ENCODE data around the gene SPAG4.

Gene SPAG4

DNA sequence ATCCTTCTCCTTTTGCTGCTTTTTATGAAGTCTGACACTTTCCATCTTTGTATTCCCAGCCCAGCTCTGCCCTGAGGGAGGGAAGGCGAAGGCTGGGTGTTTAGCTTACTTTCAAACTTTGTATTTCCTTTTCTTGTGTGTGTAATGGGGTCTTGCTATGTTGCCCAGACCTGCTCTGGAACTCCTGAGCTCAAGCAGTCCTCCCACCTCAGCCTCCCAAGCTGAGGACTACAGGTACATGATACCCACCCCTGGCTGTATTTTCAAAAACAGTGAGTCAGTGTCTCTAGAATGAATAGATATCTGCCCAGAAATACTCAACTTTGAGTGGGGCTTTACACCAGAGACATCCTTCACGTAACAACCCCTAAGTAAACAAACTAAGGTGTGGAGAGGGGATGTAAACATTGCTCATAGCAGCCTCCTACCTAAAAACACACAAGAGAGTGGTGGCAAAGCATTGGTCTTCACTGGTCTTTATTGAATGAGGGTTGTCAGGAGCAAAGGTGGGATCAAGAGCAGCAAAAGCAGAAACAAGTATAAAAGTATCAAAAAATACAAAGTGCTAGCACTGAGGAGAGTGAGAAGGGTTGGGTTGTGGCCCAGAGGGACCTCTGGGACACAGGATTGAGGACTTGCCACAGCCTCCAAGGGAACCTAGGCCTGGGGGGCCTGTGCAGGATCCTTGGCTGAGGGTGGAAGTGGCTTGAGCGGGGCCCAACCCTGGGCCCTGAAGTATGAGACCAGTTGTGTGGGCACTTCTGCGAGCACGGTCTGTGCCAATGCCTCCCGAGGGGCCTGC lies 10.2 kb downstream of the SPAG4 start:
- DNase-seq: no peak

DNA sequence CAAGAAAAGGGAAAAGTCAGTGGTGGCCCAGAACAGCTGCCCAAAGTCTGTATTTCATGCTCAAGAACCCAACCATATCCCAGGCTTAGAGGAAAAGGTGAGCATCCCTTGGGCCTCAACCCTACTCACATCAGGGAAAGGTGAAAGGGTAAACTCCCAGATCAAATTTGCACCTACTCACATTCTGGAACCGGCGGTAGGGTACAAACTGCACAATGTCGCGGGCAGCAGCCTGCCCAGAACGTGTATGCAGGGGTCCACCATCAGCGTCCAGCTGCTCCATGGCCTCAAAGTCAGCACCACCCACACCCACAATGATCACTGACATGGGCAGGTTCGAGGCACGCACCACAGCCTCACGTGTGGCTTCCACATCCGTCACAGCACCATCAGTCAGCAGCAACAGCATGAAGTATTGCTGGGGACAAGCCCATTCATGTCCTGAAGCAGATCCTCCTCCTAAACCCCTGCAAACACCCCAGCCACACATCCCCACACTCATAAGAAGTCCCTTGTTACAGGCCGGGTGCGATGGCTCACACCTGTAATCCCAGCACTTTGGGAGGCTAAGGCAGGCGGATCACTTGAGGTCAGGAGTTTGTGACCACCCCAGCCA lies 10.9 kb downstream of the SPAG4 start:
- no peak for DNase-seq

DNA sequence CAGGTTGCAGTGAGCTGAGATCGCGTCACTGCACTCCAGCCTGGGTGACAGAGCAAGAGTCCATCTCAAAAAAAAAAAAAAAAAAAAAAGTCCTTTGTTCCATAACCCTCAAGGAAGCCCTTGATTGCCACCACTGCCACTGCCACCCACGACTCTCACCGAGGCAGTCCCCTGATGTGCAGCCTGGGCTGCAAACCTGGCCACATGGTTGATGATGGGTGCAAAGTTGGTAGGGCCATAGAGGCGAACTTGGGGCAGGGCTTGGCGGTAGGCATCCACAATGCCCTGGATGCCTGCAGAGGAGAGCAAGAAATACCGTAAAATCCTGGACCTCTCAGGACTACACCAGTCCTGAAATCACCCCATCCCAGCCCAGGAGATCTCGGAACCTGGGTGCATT lies 11.5 kb downstream of the SPAG4 start:
- no peak for DNase-seq

DNA sequence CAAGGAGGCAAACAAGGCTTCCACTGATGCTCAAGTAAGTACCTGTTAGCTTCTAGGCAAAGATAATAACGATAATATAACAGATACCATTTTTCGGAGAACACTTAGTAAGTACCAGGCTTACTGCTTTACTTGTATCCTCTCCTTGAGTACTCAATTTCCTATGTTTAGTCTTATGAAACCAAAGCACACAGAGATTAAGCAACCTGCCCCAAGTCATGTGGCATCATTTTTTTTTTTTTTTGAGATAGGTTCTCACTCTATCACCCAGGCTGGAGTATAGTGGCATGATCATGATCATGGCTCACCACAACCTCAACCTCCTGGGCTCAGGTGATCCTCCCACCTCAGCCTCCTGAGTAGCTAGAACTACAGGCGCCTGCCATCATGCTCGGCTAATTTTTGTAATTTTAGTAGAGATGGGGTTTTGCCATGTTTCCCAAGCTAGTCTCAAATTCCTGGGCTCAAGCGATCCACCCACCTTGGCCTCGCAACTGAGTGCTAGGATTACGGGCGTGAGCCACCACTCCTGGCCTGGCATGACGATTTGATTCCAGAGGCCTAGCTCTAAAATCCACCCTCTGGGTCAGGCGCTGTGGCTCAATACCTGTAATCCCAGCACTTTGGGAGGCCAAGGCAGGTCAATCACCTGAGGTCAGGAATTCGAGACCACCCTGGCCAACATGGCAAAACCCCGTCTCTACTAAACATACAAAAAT lies 14.0 kb downstream of the SPAG4 start:
- DNase-seq: no peak

DNA sequence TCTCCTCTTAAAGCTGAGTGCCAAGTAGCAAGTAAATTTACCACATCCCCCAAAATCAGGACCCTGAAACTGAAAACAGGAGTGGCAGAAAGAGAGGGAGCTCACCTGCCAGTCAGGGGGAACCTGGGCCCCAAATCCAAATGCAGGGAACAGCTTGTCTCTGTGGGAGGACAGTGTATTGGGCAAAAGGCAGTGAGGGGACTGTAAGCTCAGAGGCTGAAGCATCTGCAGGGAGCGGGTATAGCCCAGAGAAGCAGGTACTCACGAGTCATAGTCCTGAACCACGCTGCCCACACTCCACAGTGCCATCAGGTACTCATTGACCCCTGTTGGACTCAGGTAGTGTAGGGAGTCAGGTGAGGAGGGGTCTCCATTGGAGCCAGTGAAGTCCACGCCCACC lies 15.0 kb downstream of the SPAG4 start:
- no peak for DNase-seq

DNA sequence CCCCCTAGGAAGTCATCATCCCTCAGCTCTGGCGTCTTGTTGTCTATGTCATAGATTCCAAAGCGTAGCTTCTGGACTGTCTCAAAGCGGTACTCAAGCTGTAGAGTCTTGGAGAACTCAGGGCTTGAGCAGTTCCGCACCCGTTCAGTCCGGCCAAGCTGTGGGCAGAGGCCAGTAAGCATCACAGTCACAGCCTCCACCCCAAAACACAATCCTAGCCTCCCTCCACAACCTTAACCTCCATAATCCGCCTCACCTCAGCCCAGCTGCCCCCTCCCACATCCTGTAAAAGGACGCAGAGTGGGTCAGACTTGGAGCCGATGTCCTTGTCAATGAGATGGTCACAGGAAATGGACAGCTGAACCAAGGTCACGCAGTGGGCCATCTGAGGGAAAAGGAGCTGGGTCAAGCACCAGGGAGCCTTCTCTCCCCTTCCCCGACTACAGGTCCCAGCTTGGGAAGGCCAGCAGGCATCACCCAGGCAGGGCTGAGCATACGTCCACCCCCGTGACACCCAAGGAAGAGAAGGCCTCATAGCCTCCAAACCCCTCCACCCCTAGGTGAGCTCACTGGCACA lies 17.0 kb downstream of the SPAG4 start:
- no peak for DNase-seq

DNA sequence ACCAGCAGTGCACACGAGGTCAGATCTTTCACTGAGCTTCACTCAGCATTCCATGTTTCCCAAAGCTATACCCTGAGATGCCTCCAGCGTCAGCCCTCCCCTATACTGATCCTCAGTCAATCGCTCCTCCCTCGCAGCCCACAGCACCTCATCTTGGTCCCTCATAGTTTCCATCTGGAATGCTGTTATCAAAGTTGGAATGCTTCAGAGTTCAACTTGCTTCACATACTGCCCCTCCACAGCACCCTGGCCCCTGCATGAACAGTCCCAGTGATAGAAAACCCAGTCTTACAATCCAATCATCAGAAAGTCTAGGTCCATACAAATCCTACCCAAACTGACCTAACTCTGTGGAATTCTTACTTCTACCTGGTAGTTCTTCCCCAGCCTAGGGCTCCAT lies 20.0 kb downstream of the SPAG4 start:
- DNase-seq: no peak

DNA sequence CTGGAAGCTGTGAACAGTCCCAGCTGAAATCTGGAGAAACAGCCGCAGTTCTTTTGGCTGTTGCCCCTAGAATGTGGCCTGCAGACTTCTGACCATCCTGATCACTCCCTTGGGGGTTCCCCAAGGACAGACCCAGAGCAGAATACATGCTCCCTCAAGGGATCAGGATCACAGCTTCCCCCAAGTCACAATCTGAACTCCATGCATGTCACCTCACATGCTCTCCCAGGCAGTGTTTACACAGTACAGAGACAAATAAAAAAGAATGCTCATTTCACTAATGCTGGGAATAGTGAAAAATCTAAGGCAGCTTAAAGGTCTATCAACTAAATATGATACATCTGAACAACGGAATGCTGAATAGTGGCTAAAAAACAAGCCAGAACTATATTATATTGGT lies 20.5 kb downstream of the SPAG4 start:
- DNase-seq: no peak

DNA sequence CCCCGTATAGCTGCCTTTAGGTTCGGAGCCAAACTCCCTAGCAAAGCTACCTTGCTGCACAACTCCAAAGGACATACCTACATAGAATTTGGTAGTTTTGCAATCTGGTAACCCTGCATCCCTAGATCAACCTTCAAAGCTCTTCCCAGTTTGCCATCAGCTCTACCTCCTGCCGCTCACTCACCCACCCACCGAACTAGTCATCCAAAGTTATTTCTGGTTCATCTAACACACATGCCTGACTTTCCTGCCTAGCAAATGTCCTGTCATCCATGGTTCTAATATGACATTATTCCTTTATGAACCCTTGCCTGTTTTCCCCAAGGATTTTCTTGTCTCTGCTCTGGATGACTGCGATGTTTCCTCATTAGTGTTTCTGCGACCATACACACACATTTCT lies 21.6 kb downstream of the SPAG4 start:
- DNase-seq: no peak

DNA sequence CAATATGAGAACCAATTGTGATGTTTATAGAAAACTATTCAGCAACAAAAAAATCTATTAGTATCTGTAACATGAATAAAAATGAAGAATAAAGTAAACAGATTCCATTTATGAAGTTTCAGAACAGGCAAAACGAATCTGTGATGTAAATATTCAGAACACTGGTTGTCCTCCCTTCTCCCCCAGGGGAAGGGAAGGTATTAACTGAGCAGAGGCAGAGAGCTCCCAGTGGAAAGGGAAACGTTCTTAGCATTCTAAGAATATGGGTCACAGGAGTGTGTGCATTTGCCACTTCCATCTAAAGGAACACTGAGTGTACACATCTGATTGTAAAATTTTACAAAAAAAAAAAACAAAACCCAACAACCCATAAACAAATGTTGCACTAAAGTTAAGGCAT lies 23.1 kb downstream of the SPAG4 start:
- no peak for DNase-seq

DNA sequence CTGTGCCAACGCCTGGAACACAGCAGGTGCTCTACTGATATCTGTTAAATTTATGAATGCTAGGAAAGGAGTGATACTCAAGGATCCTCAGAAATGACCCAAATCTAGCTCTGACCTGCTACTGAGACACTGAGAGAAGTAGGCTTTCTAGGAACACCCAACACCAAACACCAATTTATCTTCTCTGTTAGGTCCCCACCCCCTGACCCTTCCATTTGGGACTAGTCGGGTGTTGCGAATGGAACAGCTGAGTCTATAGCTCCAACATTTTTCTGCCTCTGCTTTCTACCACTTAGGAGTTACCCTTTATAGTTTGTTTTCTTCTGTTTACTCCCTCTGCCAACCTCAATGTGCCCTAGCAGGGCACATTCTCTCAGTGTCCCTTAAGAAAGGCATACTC lies 25.1 kb downstream of the SPAG4 start:
- no peak for DNase-seq

DNA sequence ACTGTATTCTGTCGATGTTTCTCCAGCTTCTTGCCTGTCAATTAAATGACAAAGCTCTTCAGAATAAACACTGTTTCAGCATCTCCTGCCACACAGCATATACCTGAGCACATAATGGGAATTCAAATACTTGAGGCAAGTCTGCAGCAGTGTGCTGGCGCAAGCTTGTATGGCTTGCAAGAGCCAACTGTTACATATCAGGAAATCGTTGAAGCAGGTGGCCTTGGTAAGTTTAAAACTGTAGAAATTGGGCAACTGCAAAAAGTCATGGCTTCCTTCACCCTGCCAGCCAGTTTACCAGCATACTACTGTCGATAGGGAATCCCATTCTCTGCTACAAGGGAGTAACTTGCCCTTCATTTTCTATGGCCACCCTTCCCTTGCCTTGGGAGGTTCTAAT lies 26.1 kb downstream of the SPAG4 start:
- DNase-seq: no peak

DNA sequence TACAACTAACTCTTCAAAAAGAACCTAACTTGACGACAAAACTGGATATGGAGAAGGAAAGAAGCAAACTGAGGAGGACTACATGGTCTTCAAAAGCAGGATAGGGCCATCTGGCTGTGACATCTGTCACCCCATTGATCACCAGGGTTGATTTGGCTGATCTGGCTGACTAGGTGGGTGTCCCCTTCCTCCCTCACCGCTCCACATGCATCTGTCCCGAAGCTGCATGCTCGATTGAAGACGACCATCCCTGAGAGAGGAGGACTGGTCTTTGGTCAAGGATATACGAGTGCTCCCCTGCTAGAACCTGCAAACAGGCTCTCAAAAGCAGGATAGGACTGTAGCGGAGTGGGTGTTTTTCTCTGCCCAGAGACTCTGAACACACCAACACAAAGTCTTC lies 27.4 kb downstream of the SPAG4 start:
- no peak for DNase-seq

DNA sequence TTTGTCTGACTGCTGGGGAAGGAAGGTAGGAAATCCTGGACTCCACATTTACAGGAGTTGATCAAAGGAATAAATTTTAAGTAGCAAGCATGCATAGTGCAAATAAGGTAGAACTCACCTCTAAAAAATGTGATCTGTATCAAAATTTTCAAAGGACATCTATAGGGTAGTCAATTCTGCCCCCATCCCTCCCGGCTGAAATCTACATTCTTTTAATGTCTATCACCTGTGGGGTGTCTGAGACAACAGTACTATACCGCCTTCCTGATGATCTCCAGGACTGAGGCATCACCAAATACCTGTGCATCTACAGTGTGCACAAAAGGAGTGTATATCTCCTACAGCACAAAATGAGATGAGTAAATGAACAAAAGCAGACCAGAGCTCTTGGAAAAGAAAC lies 29.2 kb downstream of the SPAG4 start:
- no peak for DNase-seq

DNA sequence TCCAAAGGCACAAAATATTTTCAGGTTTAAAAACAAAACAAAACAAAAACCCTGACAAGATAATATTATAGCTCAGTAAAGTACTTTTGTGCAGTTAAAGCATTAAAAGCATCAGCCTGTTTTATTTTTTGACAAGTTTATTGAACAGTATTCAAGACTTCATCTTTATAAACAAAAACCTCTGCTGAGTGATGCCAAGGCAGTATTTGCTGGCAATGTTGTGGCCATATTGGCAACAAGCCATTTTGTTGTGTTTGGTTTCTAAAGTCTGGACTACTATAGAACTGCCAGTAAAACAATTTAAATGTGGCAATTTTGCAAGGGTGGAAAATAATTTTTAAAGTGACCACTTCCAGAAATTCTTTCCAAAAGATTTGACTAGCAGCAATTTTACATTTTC lies 33.2 kb downstream of the SPAG4 start:
- DNase-seq: no peak

DNA sequence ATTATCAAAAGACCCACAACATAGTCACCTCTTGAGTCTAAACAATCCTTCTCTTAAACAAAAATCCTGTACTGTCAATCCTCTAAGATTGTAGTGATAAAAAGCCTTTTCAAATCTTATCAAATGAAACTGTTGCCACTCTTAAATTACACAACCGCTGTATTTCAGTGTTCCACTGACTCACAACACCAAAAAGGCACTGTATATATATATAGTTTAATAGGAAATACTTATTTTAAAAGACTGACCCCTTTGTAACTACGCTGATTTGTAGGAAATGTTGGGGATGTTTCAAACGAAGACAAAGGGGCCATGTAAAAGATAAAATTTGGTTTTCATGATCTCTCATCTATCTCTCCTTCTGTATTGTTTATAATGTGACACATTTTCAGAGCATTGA lies 35.0 kb downstream of the SPAG4 start:
- no peak for DNase-seq

DNA sequence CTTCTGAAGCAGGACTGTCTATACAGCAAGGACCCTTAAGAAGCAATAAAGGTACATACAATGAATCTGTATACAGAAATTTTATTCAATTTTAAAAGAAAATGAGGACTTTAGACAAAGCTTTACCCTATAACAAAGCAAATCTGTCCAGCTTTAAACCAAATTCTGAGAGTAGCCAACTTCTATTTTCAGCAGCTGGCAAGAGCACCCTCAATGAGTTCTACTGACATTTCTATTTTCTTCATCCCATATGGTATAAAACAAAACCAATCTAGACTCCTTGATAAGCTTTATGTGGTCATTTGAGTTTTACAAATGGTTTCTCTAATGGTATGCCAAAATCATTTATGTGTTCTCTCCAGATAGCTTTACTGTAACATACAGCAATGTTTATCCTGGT lies 36.3 kb downstream of the SPAG4 start:
- no peak for DNase-seq

DNA sequence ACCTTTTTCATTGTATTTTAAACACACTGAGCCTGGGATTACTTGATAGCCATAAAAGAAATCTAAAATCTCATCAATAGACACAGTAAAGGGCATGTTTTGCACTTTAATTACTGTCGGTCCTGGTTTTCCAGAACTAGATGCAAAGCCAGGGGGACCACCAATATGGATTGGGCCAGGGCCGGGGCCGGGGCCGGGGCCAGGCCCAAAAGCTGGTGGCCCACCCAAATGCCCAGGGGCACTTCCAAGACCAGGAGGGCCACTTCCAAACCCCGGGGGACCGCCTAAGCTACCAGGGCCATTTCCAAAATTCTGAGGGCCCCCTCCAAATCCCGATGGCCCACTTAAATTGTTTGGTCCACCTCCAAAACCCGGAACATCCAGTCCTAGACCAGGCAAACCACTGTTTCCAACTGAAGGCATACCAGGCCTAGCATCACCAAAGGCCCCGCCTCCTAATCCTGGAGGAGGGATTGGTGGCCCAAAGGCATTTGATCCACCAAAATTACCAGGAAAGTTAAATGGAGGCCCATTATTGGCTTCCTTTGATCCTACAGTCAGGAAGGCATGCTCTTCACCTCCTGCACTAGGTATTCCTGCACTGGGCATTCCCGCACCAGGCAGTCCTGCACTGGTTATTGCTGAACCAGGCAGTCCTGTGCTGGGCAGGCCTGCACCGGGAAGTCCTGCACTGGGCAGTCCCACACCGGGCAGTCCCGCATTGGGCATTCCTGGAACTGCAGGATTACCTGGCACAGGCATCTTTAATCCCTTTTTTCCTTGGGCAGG lies 37.2 kb downstream of the SPAG4 start:
- no peak for DNase-seq

DNA sequence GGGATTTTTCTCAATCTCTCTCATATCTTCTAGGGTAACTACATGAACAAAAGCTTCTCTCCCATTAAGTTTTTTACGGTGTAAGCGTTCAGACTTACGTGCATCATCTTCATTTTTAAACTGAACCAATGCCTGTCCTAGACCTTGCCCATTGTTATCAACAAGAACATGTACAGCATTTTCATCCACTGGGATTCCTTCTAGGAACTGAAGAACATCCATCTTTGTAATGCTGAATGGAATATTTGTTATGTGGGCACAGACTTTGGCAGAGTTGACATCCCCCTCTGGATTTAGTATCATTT lies 37.8 kb downstream of the SPAG4 start:
- no peak for DNase-seq

DNA sequence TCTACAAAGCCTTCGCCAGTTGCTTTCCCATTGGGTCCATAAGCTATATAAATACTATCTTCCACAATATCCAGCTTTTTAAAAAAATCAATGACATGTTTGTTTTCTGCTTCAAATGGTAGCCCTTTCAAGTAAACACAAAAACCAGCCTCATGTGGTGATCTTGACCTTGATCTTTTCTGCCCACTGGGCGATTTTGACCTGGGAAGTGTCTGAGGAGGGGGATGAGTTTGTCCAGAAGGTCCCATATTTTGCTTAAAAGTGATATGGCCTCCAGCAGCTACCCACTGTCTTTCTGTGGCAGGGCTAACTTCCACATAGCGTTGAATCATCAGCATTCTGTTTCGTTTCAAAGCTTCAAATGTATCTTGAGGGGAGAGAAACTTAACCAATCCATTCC lies 38.3 kb downstream of the SPAG4 start:
- DNase-seq: no peak

DNA sequence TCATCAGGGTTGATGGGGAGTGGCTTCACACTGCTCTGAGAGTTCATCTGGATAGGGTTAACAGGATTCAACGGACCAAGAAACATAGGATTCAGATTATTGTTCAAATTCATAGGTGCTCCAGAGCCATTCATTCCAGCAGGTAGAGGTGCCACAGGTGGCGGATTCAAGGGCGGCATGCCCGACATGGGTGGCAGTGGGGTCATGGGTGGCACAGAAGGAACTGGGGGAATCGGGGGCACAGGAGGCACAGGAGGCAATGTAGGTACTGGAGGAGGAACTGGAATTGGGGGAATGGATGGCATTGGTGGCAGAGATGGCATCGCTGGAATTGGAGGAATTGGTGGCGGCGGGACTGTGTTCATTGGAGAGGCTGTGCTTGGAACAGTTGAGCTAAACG lies 38.8 kb downstream of the SPAG4 start:
- DNase-seq: no peak

DNA sequence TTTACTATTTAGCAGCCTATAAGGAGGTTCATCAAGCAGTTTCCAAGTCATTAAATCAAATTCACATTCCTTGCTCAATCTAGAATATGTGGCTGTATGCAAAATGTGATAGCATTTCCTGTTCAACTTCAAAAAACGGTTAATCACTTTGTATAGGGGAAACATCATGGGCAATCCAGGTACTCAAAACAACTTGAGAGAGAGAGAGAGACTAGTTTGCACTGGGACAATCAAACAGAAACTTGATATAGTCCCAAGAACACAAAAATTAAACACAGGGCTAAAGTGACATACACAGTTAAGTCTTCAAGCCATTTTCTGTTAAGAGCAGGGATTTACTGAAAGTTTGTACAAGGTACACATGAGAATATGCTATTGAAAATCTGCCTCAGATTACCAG lies 41.6 kb downstream of the SPAG4 start:
- DNase-seq: no peak

Measured in kidney glomerular epithelial cell (primary cell).